ENCODE measurements around the gene SLC49A3. TPM values are rescaled to one million over a fixed set of nuclear protein-coding genes. Genes with fewer than 3 reads are reported as not detected.

SLC49A3 gene
- total RNA-seq, 4 donors from 2014 or later, result 7.8 to 20.1 (median 14.4) TPM

- TF ChIP-seq CTCF (IDR thresholded peaks at IDR 0.05; ENCODE audit: low read depth), result no peak
These were observed 9.9 kb downstream of the SLC49A3 start for GRCh38 chr4:679104-679481.

GRCh38 chr4:678331-679103, 10.4 kb downstream of the SLC49A3 start:
- TF ChIP-seq CTCF (IDR thresholded peaks at IDR 0.05; ENCODE audit: low read depth), result no peak

- TF ChIP-seq CTCF (IDR thresholded peaks at IDR 0.05; ENCODE audit: low read depth), result no peak
These were observed 11.3 kb downstream of the SLC49A3 start for GRCh38 chr4:677431-678293.

- no peak for TF ChIP-seq CTCF (IDR thresholded peaks at IDR 0.05; ENCODE audit: low read depth)
These were observed 12.1 kb downstream of the SLC49A3 start for GRCh38 chr4:676871-677235.

GRCh38 chr4:675980-676870, 12.7 kb downstream of the SLC49A3 start:
- no peak for TF ChIP-seq CTCF (IDR thresholded peaks at IDR 0.05; ENCODE audit: low read depth)

- TF ChIP-seq CTCF (IDR thresholded peaks at IDR 0.05; ENCODE audit: low read depth), result no peak
These were observed 13.7 kb downstream of the SLC49A3 start for GRCh38 chr4:675036-675882.

All from subcutaneous adipose tissue (tissue), 4 donors.